HEK293 (cell line): ENCODE data around the gene BTG2.

ENCODE experiments used
- CTCF ChIA-PET: fragments of 350-600 bp; formaldehyde crosslinking; extraction: SDS; loops from one replicate; lab custom pipeline; 2021; ENCODE audit warnings: antibody characterized with exemption; lab: Yijun Ruan, JAX
- POLR2A ChIA-PET: fragments of 300-600 bp; formaldehyde crosslinking; extraction: SDS; loops from one replicate; lab custom pipeline; 2020; ENCODE audit warnings: antibody characterized with exemption, inconsistent platforms; lab: Yijun Ruan, JAX
- H3K27ac ChIP-seq: fragments of 200-500 bp; sonication (Bioruptor generic); 2 replicates; pipeline ENCODE4 v1.5.1; 2014; ENCODE audit warnings: low read depth, low read length, control low read depth, inconsistent platforms; ENCODE audit errors: extremely low read depth
- H3K36me3 ChIP-seq, 2 experiments: fragments of 200-500 bp in 1 of 2; sonication (Bioruptor generic) in 1 of 2; 1 replicate in 1 of 2; 2 replicates in 1 of 2; pipeline ENCODE4 v1.5.1; 2014 to 2017; ENCODE audit warnings: inconsistent platforms in 2 of 2, low read length in 2 of 2; ENCODE audit not compliant: control insufficient read depth in 2 of 2, insufficient read depth in 1 of 2
- H3K4me1 ChIP-seq: fragments of 200-500 bp; sonication (Bioruptor generic); 2 replicates; pipeline ENCODE4 v1.5.1; 2014; ENCODE audit warnings: mild to moderate bottlenecking, low read length, inconsistent platforms; ENCODE audit not compliant: control insufficient read depth, insufficient read depth
- H3K4me3 ChIP-seq: 2 replicates; pipeline ENCODE4 v1.5.1; 2011; ENCODE audit warnings: low read depth, mild to moderate bottlenecking, control low read depth, low read length, moderate library complexity
- H3K9me3 ChIP-seq: fragments of 200-500 bp; sonication (Bioruptor generic); 2 replicates; pipeline ENCODE4 v1.5.1; 2014; ENCODE audit warnings: low read depth, low read length, inconsistent platforms; ENCODE audit not compliant: control insufficient read depth, insufficient read depth
- EGR2 ChIP-seq: fragments of 450-650 bp; formaldehyde crosslinking; IDR thresholded peaks from 2 replicates; pipeline ENCODE4 v1.5.1; 2016; ENCODE audit warnings: low read depth, missing biosample characterization, missing genetic modification characterization
- GLI4 ChIP-seq: fragments of 450-650 bp; formaldehyde crosslinking; IDR thresholded peaks from 2 replicates; pipeline ENCODE4 v1.5.1; 2016; ENCODE audit warnings: missing biosample characterization, missing genetic modification characterization
- KLF16 ChIP-seq: fragments of 450-650 bp; formaldehyde crosslinking; IDR thresholded peaks from 2 replicates; pipeline ENCODE4 v1.5.1; 2017; ENCODE audit warnings: missing biosample characterization, missing genetic modification characterization
- OSR2 ChIP-seq: fragments of 450-650 bp; formaldehyde crosslinking; IDR thresholded peaks from 2 replicates; pipeline ENCODE4 v1.5.1; 2016; ENCODE audit warnings: missing biosample characterization, missing genetic modification characterization
- SCRT1 ChIP-seq: fragments of 450-650 bp; formaldehyde crosslinking; IDR thresholded peaks from 2 replicates; pipeline ENCODE4 v1.5.1; 2016; ENCODE audit warnings: missing biosample characterization, missing genetic modification characterization, borderline replicate concordance
- SP2 ChIP-seq: fragments of 450-650 bp; formaldehyde crosslinking; IDR thresholded peaks from 2 replicates; pipeline ENCODE4 v1.5.1; 2016; ENCODE audit warnings: missing biosample characterization, missing genetic modification characterization
- TRIM28 ChIP-seq: IDR thresholded peaks from 2 replicates; pipeline ENCODE4 v1.6.1; 2011; ENCODE audit warnings: low read length, control low read depth, borderline replicate concordance
- ZBTB17 ChIP-seq: fragments of 450-650 bp; formaldehyde crosslinking; IDR thresholded peaks from 2 replicates; pipeline ENCODE4 v1.5.1; 2016; ENCODE audit warnings: missing biosample characterization, missing genetic modification characterization
- ZBTB8A ChIP-seq: fragments of 450-650 bp; formaldehyde crosslinking; IDR thresholded peaks from 2 replicates; pipeline ENCODE4 v1.5.1; 2016; ENCODE audit warnings: missing biosample characterization, missing genetic modification characterization
- ZEB2 ChIP-seq: fragments of 450-650 bp; formaldehyde crosslinking; IDR thresholded peaks from 2 replicates; pipeline ENCODE4 v1.5.1; 2016; ENCODE audit warnings: missing biosample characterization, missing genetic modification characterization
- ZFHX2 ChIP-seq: fragments of 450-650 bp; formaldehyde crosslinking; conservative IDR thresholded peaks from 2 replicates; pipeline ENCODE4 v1.5.1; 2016; ENCODE audit warnings: missing biosample characterization, missing genetic modification characterization
- ZNF24 ChIP-seq: fragments of 450-650 bp; formaldehyde crosslinking; IDR thresholded peaks from 2 replicates; pipeline ENCODE4 v1.5.1; 2016; ENCODE audit warnings: missing biosample characterization, missing genetic modification characterization
- ZNF274 ChIP-seq, 2 experiments: fragments of 200-500 bp in 1 of 2; fragments of 450-650 bp in 1 of 2; sonication (Bioruptor generic) in 1 of 2; formaldehyde crosslinking in 1 of 2; IDR thresholded peaks; 2 replicates each; pipeline versions ENCODE4 v1.5.1 to v1.6.1; 2014 to 2016; ENCODE audit warnings: borderline replicate concordance in 1 of 2, inconsistent platforms in 1 of 2, low read length in 1 of 2, missing biosample characterization in 1 of 2, missing genetic modification characterization in 1 of 2
- ZNF280C ChIP-seq: fragments of 450-650 bp; formaldehyde crosslinking; IDR thresholded peaks from 2 replicates; pipeline ENCODE4 v1.5.1; 2016; ENCODE audit warnings: missing biosample characterization, missing genetic modification characterization
- ZNF433 ChIP-seq: fragments of 450-650 bp; formaldehyde crosslinking; IDR thresholded peaks from 2 replicates; pipeline ENCODE4 v1.5.1; 2016; ENCODE audit warnings: missing biosample characterization, missing genetic modification characterization, low read depth
- ZNF449 ChIP-seq: fragments of 450-650 bp; formaldehyde crosslinking; IDR thresholded peaks from 2 replicates; pipeline ENCODE4 v1.5.1; 2017; ENCODE audit warnings: missing biosample characterization, mild to moderate bottlenecking, missing genetic modification characterization, moderate library complexity
- ZNF558 ChIP-seq: fragments of 450-650 bp; formaldehyde crosslinking; IDR thresholded peaks from 2 replicates; pipeline ENCODE4 v1.5.1; 2016; ENCODE audit warnings: missing biosample characterization, missing genetic modification characterization
- ZNF561 ChIP-seq: fragments of 450-650 bp; IDR thresholded peaks from 2 replicates; pipeline ENCODE4 v1.5.1; 2018; ENCODE audit warnings: missing biosample characterization, missing genetic modification characterization, borderline replicate concordance
- ZNF610 ChIP-seq: fragments of 450-650 bp; formaldehyde crosslinking; IDR thresholded peaks from 2 replicates; pipeline ENCODE4 v1.5.1; 2016; ENCODE audit warnings: missing biosample characterization, missing genetic modification characterization, borderline replicate concordance
- ZNF623 ChIP-seq: fragments of 450-650 bp; formaldehyde crosslinking; IDR thresholded peaks from 2 replicates; pipeline ENCODE4 v1.5.1; 2016; ENCODE audit warnings: missing biosample characterization, missing genetic modification characterization
- ZNF629 ChIP-seq: fragments of 450-650 bp; formaldehyde crosslinking; IDR thresholded peaks from 2 replicates; pipeline ENCODE4 v1.5.1; 2017; ENCODE audit warnings: missing biosample characterization, missing genetic modification characterization
- ZNF670 ChIP-seq: fragments of 450-650 bp; formaldehyde crosslinking; IDR thresholded peaks from 2 replicates; pipeline ENCODE4 v1.5.1; 2016; ENCODE audit warnings: missing biosample characterization, missing genetic modification characterization, low read depth
- ZNF76 ChIP-seq: fragments of 450-650 bp; formaldehyde crosslinking; IDR thresholded peaks from 2 replicates; pipeline ENCODE4; 2016; ENCODE audit warnings: low read depth, missing biosample characterization, missing genetic modification characterization, borderline replicate concordance
- ZNF768 ChIP-seq: fragments of 450-650 bp; formaldehyde crosslinking; IDR thresholded peaks from 2 replicates; pipeline ENCODE4 v1.5.1; 2018; ENCODE audit warnings: missing biosample characterization, mild to moderate bottlenecking, missing genetic modification characterization
- ZNF843 ChIP-seq: fragments of 450-650 bp; formaldehyde crosslinking; IDR thresholded peaks from 2 replicates; pipeline ENCODE4 v1.5.1; 2016; ENCODE audit warnings: missing biosample characterization, missing genetic modification characterization
- ZSCAN23 ChIP-seq: fragments of 450-650 bp; formaldehyde crosslinking; IDR thresholded peaks from 2 replicates; pipeline ENCODE4 v1.5.1; 2016; ENCODE audit warnings: missing biosample characterization, missing genetic modification characterization
- ZXDB ChIP-seq: fragments of 450-650 bp; formaldehyde crosslinking; IDR thresholded peaks from 2 replicates; pipeline ENCODE4 v1.5.1; 2016; ENCODE audit warnings: missing biosample characterization, missing genetic modification characterization
- TF ChIP-seq, protein P1 (sequence below): fragments of 450-650 bp; formaldehyde crosslinking; IDR thresholded peaks from 2 replicates; pipeline ENCODE4 v1.5.1; 2016; ENCODE audit warnings: missing biosample characterization, missing genetic modification characterization

BTG2 gene

DNA sequence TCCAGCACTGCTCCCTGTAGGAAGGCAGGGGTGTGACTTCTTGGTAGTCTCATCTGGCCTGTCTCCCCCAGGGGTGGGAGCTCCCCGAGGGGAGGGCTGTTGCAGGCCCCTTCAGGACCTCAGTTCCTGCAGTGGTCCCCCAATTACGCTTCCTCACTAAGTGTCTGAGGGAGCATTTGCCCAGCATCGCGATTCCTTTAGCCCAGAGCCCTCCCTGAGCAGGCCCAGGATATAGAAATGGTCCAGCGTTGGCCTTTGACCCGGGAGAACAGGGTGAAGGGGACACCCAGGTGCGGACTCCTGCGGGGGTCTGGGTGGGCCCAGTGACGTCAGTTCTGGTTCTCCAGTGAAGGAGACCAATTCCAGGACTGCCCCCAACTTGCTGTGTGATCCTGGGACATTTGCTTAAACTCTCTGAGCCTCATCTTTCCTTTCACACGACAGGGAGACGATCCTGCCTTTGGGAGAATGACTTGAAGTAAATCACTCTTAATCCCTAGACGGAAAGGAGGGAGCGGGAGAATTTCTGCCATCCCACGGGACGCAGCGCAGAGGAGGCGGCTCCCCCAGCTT lies 32.6 kb upstream of the BTG2 start:
- ChIA-PET POLR2A (interaction anchor here (0.5 to 4.9 kb wide), 5 partner anchors 34 to 70 kb away, joined by 3 to 32 read pairs (median 4); partner anchors contain the start of gene BTG2), CTCF (interaction anchor here (0.6 to 13.1 kb wide), 32 partner anchors 9 to 523 kb away, joined by 3 to 526 read pairs (median 4); partner anchors contain the start of genes BTG2 and PPFIA4)
- Histone ChIP-seq H3K4me1 (no peaks in the 10 kb centered on the region), H3K36me3 (no peaks in the 10 kb centered on the region), H3K4me3 (no peak overlapping the region), H3K9me3 (no peaks in the 10 kb centered on the region), H3K27ac (no peak overlapping the region)
- TF ChIP-seq ZNF561 (tag by site-specific recombination): 0 out of 2 replicates have a peak, but pooled peaks have one; percentile 74
- peak; percentile 79; the same call in 1 of the 2 replicates for TF ChIP-seq ZFHX2 (tag by site-specific recombination)
- TF ChIP-seq EGR2 (tag by site-specific recombination): peak; percentile 86; the same call in 1 of the 2 replicates
- no peak for TF ChIP-seq ZNF274 (IDR thresholded peaks at IDR 0.05; ENCODE audit: low read length)
- TF ChIP-seq ZNF274 (tag by site-specific recombination; IDR thresholded peaks at IDR 0.05; ENCODE audit: borderline replicate concordance): no peak
- TF ChIP-seq OSR2: no peak
- peak; percentile 73; the same call in 1 of the 2 replicates for TF ChIP-seq ZNF768 (tag by site-specific recombination)
- no peak for TF ChIP-seq ZNF558 (tag by site-specific recombination)

DNA sequence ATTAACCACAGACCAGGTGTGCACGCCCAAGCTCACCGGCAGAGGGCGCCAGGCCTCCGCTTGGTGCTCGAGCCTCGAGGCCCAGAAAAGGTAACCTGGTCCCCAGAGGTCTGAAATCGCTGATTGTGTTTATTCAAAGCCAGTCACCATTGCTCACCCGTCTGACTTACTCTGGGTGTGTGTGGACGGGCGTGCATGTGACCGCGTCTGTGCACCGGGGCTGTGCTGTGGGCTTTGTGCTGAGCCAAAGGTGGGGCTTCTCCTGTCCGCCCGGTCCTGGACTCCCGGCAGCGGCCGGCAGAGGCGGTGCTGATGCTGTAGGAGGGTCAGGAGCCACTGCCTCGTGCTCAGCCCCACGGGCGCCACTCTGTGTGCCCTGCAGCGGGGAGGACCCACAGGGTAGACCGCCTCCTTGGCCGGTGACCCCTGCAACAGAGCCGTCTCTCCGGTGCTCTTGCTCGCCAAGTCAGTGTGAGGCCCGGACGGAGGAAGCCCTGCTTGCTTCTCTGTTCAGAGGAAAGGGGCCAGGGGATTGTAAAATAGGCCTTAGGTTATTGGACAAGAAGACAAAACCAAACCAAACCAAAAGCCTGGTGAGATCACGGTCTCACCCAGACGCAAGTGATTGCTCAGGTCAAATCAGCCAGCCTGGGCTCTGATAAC lies 32.0 kb upstream of the BTG2 start:
- Histone ChIP-seq H3K27ac (no peak overlapping the region), H3K36me3 (no peaks in the 10 kb centered on the region), H3K9me3 (no peaks in the 10 kb centered on the region), H3K4me1 (peaks cover 2% of the 10 kb centered on the region; the same call in 1 of the 2 replicates), H3K4me3 (no peak overlapping the region)
- CTCF ChIA-PET: interaction anchor here (0.6 to 13.1 kb wide), 34 partner anchors 9 to 523 kb away, joined by 3 to 526 read pairs (median 4); partner anchors contain the start of genes BTG2 and PPFIA4
- POLR2A ChIA-PET: interaction anchor here (0.5 to 4.9 kb wide), 5 partner anchors 33 to 69 kb away, joined by 3 to 32 read pairs (median 4); partner anchors contain the start of gene BTG2
- no peak for TF ChIP-seq ZNF610 (tag by site-specific recombination)
- no peak for TF ChIP-seq OSR2
- TF ChIP-seq ZNF843 (tag by site-specific recombination): 0 out of 2 replicates have a peak, but pooled peaks have one; percentile 10
- no peak for TF ChIP-seq ZNF433 (tag by site-specific recombination)
- TF ChIP-seq ZNF24 (tag by site-specific recombination): no peak
- no peak for TF ChIP-seq ZNF280C
- TF ChIP-seq ZNF449 (tag by site-specific recombination): peak; percentile 63
- peak; percentile 72; the same call in 1 of the 2 replicates for TF ChIP-seq ZEB2 (tag by site-specific recombination)
- peak; percentile 22; the same call in 1 of the 2 replicates for TF ChIP-seq SP2
- TF ChIP-seq SCRT1 (tag by site-specific recombination): no peak
- no peak for TF ChIP-seq ZNF623 (tag by site-specific recombination)
- no peak for TF ChIP-seq ZNF670
- TF ChIP-seq ZBTB17 (tag by site-specific recombination): peak; percentile 82
- TF ChIP-seq ZBTB8A (tag by site-specific recombination): peak; percentile 71
- peak; percentile 78; the same call in 1 of the 2 replicates for TF ChIP-seq TRIM28
- TF ChIP-seq ZSCAN23: no peak
- 0 out of 2 replicates have a peak, but pooled peaks have one; percentile 38 for TF ChIP-seq KLF16
- TF ChIP-seq ZXDB: peak; percentile 26; the same call in 1 of the 2 replicates
- no peak for TF ChIP-seq GLI4 (tag by site-specific recombination)
- TF ChIP-seq, protein P1, sequence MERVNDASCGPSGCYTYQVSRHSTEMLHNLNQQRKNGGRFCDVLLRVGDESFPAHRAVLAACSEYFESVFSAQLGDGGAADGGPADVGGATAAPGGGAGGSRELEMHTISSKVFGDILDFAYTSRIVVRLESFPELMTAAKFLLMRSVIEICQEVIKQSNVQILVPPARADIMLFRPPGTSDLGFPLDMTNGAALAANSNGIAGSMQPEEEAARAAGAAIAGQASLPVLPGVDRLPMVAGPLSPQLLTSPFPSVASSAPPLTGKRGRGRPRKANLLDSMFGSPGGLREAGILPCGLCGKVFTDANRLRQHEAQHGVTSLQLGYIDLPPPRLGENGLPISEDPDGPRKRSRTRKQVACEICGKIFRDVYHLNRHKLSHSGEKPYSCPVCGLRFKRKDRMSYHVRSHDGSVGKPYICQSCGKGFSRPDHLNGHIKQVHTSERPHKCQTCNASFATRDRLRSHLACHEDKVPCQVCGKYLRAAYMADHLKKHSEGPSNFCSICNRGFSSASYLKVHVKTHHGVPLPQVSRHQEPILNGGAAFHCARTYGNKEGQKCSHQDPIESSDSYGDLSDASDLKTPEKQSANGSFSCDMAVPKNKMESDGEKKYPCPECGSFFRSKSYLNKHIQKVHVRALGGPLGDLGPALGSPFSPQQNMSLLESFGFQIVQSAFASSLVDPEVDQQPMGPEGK (tag by site-specific recombination): 0 out of 2 replicates have a peak, but pooled peaks have one; percentile 55
- TF ChIP-seq ZNF76 (tag by site-specific recombination): peak; percentile 45; the same call in 1 of the 2 replicates
- TF ChIP-seq ZNF629 (tag by site-specific recombination): peak; percentile 33; the same call in 1 of the 2 replicates
